HL-60 (cell line): ENCODE data around the gene ADM2.
A peak's percentile ranks its signal among the peaks of the same experiment; 100 is the strongest.

Experiments
- DNase-seq, 2 experiments: peaks; one replicate each; pipeline ENCODE4 v3.0.0-alpha.2; 2010 to 2020; ENCODE audit warnings: low read depth in 1 of 2, low spot score in 1 of 2
- H3K27ac ChIP-seq: fragments of 250-450 bp; sonication (Bioruptor Pico); replicated peaks from 2 replicates; pipeline ENCODE4 v1.5.1; 2020; ENCODE audit warnings: mild to moderate bottlenecking, moderate library complexity
- H3K27me3 ChIP-seq: fragments of 250-450 bp; sonication (Bioruptor Pico); 2 replicates; pipeline ENCODE4 v1.5.1; 2021; ENCODE audit warnings: mild to moderate bottlenecking, moderate library complexity; ENCODE audit not compliant: insufficient read depth, poor library complexity, severe bottlenecking
- H3K4me3 ChIP-seq: replicated peaks from 2 replicates; pipeline ENCODE4 v1.5.1; 2011; ENCODE audit warnings: mild to moderate bottlenecking, control low read depth, low read length; ENCODE audit not compliant: insufficient read depth
- GABPA ChIP-seq: IDR thresholded peaks from 2 replicates; pipeline ENCODE4 v1.6.1; 2012; ENCODE audit warnings: low read depth
- POLR2AphosphoS5 ChIP-seq: IDR thresholded peaks from 2 replicates; pipeline ENCODE4 v1.6.1; 2012; ENCODE audit warnings: low read depth
- REST ChIP-seq: IDR thresholded peaks from 2 replicates; pipeline ENCODE4 v1.6.1; 2012; ENCODE audit warnings: low read depth; ENCODE audit not compliant: insufficient replicate concordance
- SPI1 ChIP-seq: IDR thresholded peaks from 2 replicates; pipeline ENCODE4 v1.6.1; 2012; ENCODE audit warnings: low read depth, mild to moderate bottlenecking, borderline replicate concordance
- TF ChIP-seq, protein P1 (sequence below): IDR thresholded peaks from one replicate; pipeline ENCODE4 v1.5.1; 2011; ENCODE audit warnings: low read length, control low read depth, inconsistent platforms; ENCODE audit not compliant: insufficient read depth

ADM2 gene

DNA sequence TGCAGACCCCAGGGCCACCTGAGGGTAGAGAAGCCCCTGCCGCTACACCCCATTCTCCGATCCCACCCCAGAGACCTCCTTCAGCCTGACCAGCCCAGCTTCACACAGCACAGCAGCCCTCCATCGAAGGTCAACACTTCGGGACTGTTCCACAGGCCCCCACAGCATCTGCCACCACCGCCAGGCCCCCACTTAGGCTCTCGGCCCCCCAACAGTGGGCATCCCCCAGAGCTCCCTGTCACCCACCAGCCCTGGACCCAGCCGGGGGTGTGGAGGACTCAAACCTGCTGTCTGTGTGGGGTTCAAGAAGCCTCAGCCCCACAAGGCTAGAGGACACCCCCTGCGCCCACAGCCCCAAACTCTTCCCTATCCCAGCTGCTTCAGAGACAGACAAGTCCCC lies 12.7 kb upstream of the ADM2 start:
- Histone ChIP-seq H3K4me3 (no peak overlapping the region), H3K27me3 (no peaks in the 10 kb centered on the region), H3K27ac (no peak overlapping the region)
- no peak for DNase-seq
- TF ChIP-seq SPI1 = no peak

DNA sequence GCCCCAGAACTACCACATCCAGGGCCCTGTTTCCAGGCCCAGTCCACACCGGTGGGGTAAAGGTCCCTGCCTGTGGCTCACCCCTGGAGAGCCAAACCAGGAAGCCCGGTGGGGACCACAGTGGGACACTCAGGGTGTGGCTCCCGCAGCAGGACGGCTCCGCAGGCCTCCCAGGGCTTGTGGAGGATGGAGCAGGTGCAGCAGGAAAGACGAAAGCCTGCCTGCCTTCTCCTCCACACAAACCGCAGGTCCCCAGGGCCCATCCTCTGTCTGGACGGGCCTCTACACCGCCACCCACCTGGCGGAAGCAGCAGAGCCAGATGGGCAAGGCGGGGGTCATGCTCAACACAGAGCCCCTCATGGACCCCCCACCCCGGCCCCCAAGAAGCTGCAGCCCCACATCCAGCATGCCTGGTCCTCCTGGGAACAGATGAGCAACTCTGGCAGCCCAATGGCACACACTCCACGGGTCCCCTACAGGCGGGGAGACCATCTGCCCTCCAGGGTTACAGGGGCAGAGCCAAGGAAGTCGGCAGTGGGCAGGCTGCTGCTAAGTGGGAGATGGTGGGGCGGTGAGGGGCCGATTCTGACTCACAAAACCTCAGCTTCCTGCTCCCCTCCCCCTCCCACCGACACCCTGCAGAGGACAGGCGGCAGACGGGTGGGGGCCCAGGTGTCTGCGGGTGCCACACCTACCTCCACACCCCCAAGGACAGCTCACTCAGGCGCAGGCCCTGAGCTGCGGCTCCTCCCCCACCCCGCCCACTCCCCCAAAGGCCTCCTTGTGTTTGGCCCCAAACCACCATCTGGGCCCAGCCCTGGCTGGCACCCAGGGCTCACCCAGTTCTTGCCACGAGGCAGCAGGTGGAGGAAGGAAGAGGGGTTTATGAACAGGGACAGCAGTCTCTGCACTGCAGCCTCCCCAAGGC lies 11.7 kb upstream of the ADM2 start:
- peak; percentile 74 for TF ChIP-seq POLR2AphosphoS5
- TF ChIP-seq, protein P1, sequence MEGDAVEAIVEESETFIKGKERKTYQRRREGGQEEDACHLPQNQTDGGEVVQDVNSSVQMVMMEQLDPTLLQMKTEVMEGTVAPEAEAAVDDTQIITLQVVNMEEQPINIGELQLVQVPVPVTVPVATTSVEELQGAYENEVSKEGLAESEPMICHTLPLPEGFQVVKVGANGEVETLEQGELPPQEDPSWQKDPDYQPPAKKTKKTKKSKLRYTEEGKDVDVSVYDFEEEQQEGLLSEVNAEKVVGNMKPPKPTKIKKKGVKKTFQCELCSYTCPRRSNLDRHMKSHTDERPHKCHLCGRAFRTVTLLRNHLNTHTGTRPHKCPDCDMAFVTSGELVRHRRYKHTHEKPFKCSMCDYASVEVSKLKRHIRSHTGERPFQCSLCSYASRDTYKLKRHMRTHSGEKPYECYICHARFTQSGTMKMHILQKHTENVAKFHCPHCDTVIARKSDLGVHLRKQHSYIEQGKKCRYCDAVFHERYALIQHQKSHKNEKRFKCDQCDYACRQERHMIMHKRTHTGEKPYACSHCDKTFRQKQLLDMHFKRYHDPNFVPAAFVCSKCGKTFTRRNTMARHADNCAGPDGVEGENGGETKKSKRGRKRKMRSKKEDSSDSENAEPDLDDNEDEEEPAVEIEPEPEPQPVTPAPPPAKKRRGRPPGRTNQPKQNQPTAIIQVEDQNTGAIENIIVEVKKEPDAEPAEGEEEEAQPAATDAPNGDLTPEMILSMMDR = no peak
- no peak overlapping the region for H3K4me3 ChIP-seq
- no peaks in the 10 kb centered on the region for H3K27me3 ChIP-seq
- DNase-seq = peak; percentile 85 to 93
- peak overlapping the region; percentile 66 for H3K27ac ChIP-seq

DNA sequence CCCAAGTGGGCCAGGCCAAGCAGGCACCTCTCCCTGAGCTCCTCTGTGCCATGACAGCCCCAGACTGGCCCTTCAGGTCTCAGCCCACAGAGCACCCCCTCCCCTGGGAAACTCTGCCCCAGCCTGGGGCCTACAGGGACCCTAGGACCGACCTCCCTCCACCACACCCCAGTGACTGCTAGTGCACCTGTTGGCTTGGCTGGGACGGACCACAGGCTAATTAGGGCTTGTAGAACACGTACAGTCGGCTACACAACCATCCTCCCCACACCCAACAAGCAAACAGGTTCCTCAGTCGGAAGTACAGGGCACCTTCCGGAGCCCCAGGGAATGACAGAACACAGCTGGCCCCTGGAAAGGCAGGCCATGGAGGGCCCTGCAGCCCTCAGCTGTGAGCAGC lies 10.9 kb upstream of the ADM2 start:
- TF ChIP-seq GABPA (no peak), POLR2AphosphoS5 (no peak), REST (no peak), SPI1 (no peak)
- TF ChIP-seq, protein P1 = no peak
- DNase-seq = peak in 1 of 2 experiments; percentile 10
- H3K27me3 ChIP-seq = no peaks in the 10 kb centered on the region
- H3K27ac ChIP-seq = peak overlapping the region; percentile 66
- no peak overlapping the region for H3K4me3 ChIP-seq

GRCh38 chr22:50471197-50471847 lies 10.0 kb upstream of the ADM2 start:
- H3K4me3 ChIP-seq = no peak overlapping the region
- no peaks in the 10 kb centered on the region for H3K27me3 ChIP-seq
- H3K27ac ChIP-seq = peak overlapping the region; percentile 66
- no peak for TF ChIP-seq REST
- TF ChIP-seq GABPA = no peak
- no peak for TF ChIP-seq SPI1
- TF ChIP-seq, protein P1 = no peak
- no peak for TF ChIP-seq POLR2AphosphoS5
- DNase-seq = peak in 1 of 2 experiments; percentile 44
